Activated CD8-positive, alpha-beta T cell treated with anti-CD3 and anti-CD28 coated beads for 36 hours (primary cell): ENCODE data around the gene INTS3. TPM values are rescaled to one million over a fixed set of nuclear protein-coding genes. Genes with fewer than 3 reads are reported as not detected.

ENCODE experiments used
- ATAC-seq: fragments of 200-7000 bp; cut with Tn5 transposase; one replicate; pipeline ENCODE4 v1.10.0; 2021; ENCODE audit warnings: mild to moderate bottlenecking, moderate library complexity
- CTCF ChIA-PET: fragments of 350-600 bp; sonication (Branson Sonifier 250); formaldehyde crosslinking; loops from one replicate; lab custom pipeline; 2021; ENCODE audit warnings: antibody characterized with exemption; lab: Charles Lee
- POLR2A ChIA-PET: fragments of 350-600 bp; sonication (Branson Sonifier 250); formaldehyde crosslinking; loops from one replicate; lab custom pipeline; 2021; ENCODE audit warnings: antibody characterized with exemption; lab: Charles Lee
- DNase-seq: peaks from one replicate; pipeline ENCODE4 v3.0.0-alpha.2; 2020
- H3K27ac Mint-ChIP-seq: one replicate; pipeline ENCODE4 v1.8.0; 2021; ENCODE audit warnings: mild to moderate bottlenecking, mixed read lengths
- H3K27me3 Mint-ChIP-seq: one replicate; pipeline ENCODE4 v1.8.0; 2021; ENCODE audit warnings: mixed read lengths
- H3K36me3 Mint-ChIP-seq: one replicate; pipeline ENCODE4 v1.8.0; 2021; ENCODE audit warnings: low read depth, mixed read lengths
- H3K4me1 Mint-ChIP-seq: one replicate; pipeline ENCODE4 v1.8.0; 2021; ENCODE audit warnings: low read depth, mixed read lengths
- H3K4me3 Mint-ChIP-seq: one replicate; pipeline ENCODE4 v1.8.0; 2021; ENCODE audit warnings: mild to moderate bottlenecking, moderate library complexity, mixed read lengths
- H3K9me3 Mint-ChIP-seq: one replicate; pipeline ENCODE4 v1.8.0; 2021; ENCODE audit warnings: mixed read lengths
- intact Hi-C: fragments of 100-400 bp; cut with micrococcal nuclease; formaldehyde crosslinking; loops from one replicate; pipeline ENCODE4 v1.10.0; 2022
- total RNA-seq, 2 experiments: library from RNA; stranded (reverse); gene quantifications; one replicate each; pipeline ENCODE4 v1.2.3, GENCODE V29; 2021
- TF ChIP-seq, protein P1 (sequence below): fragments of 200-600 bp; IDR thresholded peaks from one replicate; pipeline ENCODE4 v1.8.0; 2022; ENCODE audit warnings: antibody characterized with exemption, mild to moderate bottlenecking

INTS3 gene
- total RNA-seq, 2 experiments from 2014 or later = 45.0 to 45.5 TPM

DNA sequence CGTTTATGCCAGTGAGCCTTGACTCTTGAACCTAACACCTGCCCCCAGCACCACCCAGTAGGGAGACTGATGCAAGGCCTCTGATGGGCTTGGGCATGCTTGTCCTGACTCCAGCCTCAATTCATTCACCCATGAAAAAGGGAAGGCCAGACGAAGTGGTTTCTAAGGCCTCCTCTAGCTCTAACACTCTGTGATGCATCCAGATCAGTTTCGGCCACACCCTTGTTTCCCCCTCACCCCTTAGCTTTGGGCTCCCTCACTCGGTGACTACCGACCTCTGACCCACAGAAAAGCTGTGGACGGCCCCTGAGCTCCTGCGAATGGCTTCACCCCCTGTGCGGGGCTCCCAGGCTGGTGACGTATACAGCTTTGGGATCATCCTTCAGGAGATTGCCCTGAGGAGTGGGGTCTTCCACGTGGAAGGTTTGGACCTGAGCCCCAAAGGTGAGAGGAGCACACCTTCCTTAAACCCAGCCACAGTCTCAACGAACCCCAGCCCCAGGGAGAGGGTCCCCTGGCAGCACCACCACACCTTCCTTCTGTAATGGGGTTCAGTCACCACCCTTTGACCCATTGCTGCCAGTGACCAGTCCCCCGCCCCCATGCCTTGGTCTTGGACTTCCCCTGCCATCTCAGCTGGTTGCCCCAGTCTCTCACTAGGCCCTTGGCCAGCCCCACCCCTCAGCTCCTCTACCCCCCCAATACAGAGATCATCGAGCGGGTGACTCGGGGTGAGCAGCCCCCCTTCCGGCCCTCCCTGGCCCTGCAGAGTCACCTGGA, 40.3 kb upstream of the INTS3 start:
- no peak overlapping the region for H3K27ac Mint-ChIP-seq
- CTCF ChIA-PET = interaction anchor here (1.0 kb wide), 1 partner anchor 177 kb away, joined by 3 read pairs; no protein-coding TSS in a partner anchor
- TF ChIP-seq, protein P1, sequence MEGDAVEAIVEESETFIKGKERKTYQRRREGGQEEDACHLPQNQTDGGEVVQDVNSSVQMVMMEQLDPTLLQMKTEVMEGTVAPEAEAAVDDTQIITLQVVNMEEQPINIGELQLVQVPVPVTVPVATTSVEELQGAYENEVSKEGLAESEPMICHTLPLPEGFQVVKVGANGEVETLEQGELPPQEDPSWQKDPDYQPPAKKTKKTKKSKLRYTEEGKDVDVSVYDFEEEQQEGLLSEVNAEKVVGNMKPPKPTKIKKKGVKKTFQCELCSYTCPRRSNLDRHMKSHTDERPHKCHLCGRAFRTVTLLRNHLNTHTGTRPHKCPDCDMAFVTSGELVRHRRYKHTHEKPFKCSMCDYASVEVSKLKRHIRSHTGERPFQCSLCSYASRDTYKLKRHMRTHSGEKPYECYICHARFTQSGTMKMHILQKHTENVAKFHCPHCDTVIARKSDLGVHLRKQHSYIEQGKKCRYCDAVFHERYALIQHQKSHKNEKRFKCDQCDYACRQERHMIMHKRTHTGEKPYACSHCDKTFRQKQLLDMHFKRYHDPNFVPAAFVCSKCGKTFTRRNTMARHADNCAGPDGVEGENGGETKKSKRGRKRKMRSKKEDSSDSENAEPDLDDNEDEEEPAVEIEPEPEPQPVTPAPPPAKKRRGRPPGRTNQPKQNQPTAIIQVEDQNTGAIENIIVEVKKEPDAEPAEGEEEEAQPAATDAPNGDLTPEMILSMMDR = no peak
- DNase-seq (no peak), ATAC-seq (no peak)
- no peaks in the 10 kb centered on the region for H3K36me3 Mint-ChIP-seq
- POLR2A ChIA-PET = no interaction called here
- H3K27me3 Mint-ChIP-seq = peaks cover 2% of the 10 kb centered on the region
- H3K4me3 Mint-ChIP-seq = no peak overlapping the region
- H3K4me1 Mint-ChIP-seq = no peaks in the 10 kb centered on the region
- H3K9me3 Mint-ChIP-seq = no peaks in the 10 kb centered on the region
- intact Hi-C loops = no loop called here

DNA sequence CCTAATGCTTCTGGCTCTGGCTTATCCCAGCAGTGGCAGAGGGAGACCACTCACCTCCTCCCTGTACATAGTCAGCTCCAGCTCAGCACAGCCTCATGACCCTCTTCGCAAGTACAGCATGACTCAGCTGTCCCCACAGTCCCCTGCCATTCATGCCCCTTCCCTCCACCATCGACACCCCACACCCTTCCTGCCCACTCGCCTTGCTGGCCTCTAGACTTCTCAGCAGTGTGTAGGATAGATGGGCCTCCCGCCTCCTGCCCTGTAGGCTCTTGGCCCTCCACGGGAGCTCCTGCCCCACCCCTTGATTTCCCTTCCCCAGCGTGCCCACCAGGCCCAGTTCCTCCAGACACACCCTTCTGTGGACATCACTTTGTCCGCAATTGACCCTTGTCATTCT, 39.6 kb upstream of the INTS3 start:
- TF ChIP-seq, protein P1 = no peak
- H3K27me3 Mint-ChIP-seq = peaks cover 2% of the 10 kb centered on the region
- ATAC-seq (no peak), DNase-seq (no peak)
- H3K9me3 Mint-ChIP-seq = no peaks in the 10 kb centered on the region
- no peaks in the 10 kb centered on the region for H3K4me1 Mint-ChIP-seq
- no peak overlapping the region for H3K27ac Mint-ChIP-seq
- H3K36me3 Mint-ChIP-seq = no peaks in the 10 kb centered on the region
- CTCF ChIA-PET = interaction anchor here (1.0 kb wide), 1 partner anchor 177 kb away, joined by 3 read pairs; no protein-coding TSS in a partner anchor
- H3K4me3 Mint-ChIP-seq = no peak overlapping the region
- POLR2A ChIA-PET = no interaction called here
- intact Hi-C loops = no loop called here

DNA sequence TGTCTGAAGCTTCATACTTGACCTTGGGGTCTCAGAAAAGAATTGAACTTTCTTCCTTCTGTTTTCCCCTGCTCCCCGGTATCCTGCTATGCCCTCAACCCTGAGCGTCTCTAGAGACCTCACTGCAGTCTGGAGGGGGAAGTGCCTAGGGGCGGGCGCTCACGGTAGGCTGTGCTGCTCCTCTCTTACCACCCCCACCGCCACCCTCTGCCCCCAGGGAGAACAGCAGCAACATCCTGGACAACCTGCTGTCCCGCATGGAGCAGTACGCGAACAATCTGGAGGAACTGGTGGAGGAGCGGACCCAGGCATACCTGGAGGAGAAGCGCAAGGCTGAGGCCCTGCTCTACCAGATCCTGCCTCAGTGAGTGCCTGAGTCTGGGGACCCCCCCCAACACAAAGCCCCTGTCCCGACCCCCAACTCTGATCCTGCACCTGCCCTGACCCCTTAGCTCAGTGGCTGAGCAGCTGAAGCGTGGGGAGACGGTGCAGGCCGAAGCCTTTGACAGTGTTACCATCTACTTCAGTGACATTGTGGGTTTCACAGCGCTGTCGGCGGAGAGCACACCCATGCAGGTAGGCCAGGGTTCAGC, 39.0 kb upstream of the INTS3 start:
- no peaks in the 10 kb centered on the region for H3K4me1 Mint-ChIP-seq
- H3K36me3 Mint-ChIP-seq = no peaks in the 10 kb centered on the region
- H3K9me3 Mint-ChIP-seq = no peaks in the 10 kb centered on the region
- TF ChIP-seq, protein P1 = no peak
- peaks cover 2% of the 10 kb centered on the region for H3K27me3 Mint-ChIP-seq
- H3K4me3 Mint-ChIP-seq = no peak overlapping the region
- DNase-seq (no peak), ATAC-seq (no peak)
- ChIA-PET CTCF (interaction anchor here (1.0 to 1.5 kb wide), 2 partner anchors 61 to 178 kb away, joined by 3 to 6 read pairs; no protein-coding TSS in a partner anchor), POLR2A (no interaction called here)
- no peak overlapping the region for H3K27ac Mint-ChIP-seq
- intact Hi-C loops = no loop called here

DNA sequence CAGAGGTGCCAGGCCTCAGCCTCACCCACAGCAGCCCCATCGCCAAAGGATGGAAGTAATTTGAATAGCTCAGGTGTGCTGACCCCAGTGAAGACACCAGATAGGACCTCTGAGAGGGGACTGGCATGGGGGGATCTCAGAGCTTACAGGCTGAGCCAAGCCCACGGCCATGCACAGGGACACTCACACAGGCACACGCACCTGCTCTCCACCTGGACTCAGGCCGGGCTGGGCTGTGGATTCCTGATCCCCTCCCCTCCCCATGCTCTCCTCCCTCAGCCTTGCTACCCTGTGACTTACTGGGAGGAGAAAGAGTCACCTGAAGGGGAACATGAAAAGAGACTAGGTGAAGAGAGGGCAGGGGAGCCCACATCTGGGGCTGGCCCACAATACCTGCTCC, 34.4 kb upstream of the INTS3 start:
- H3K9me3 Mint-ChIP-seq = no peaks in the 10 kb centered on the region
- DNase-seq = no peak

More for the DNA sequence above, 34.4 kb upstream of the INTS3 start:
- no peak for ATAC-seq
- intact Hi-C loops = no loop called here
- Mint-ChIP-seq H3K4me3 (no peak overlapping the region), H3K27me3 (peaks cover 2% of the 10 kb centered on the region), H3K4me1 (no peaks in the 10 kb centered on the region), H3K36me3 (no peaks in the 10 kb centered on the region), H3K27ac (no peak overlapping the region)
- POLR2A ChIA-PET = no interaction called here
- TF ChIP-seq, protein P1 = no peak
- CTCF ChIA-PET = no interaction called here
